SK-N-SH (cell line): ENCODE results near the gene PEX14. TPM values are rescaled to one million over a fixed set of nuclear protein-coding genes. Genes with fewer than 3 reads are reported as not detected.

ENCODE experiments used
- CTCF ChIA-PET: fragments of 300-600, 350-600 bp; formaldehyde crosslinking; extraction: SDS; loops from one replicate; lab custom pipeline; 2021; lab: Yijun Ruan, JAX
- POLR2A ChIA-PET: fragments of 350-600 bp; sonication (Branson Sonifier 250); formaldehyde crosslinking; extraction: SDS; loops from one replicate; lab custom pipeline; 2020; ENCODE audit warnings: antibody characterized with exemption, inconsistent platforms; lab: Yijun Ruan, JAX
- DNase-seq: peaks from one replicate; pipeline ENCODE4 v3.0.0; 2012
- H2AFZ ChIP-seq: fragments of 200-600 bp; sonication (generic); 2 replicates; pipeline ENCODE4 v1.8.1; 2016; ENCODE audit warnings: antibody characterized with exemption, mild to moderate bottlenecking, low read depth
- H3F3A ChIP-seq: fragments of 200-600 bp; sonication (generic); replicated peaks from 2 replicates; pipeline ENCODE3; 2016; ENCODE audit warnings: antibody characterized with exemption, mild to moderate bottlenecking; ENCODE audit not compliant: insufficient read depth
- H3K27ac ChIP-seq, 2 experiments: fragments of 200-500 bp in 1 of 2; fragments of 200-600 bp in 1 of 2; sonication (Bioruptor generic) in 1 of 2; sonication (generic), shearing (Covaris generic) in 1 of 2; 2 replicates each; pipeline versions ENCODE4 v1.5.1 to v1.6.1; 2014 to 2016; ENCODE audit warnings: low read depth in 2 of 2, inconsistent platforms in 1 of 2, low read length in 1 of 2, mild to moderate bottlenecking in 1 of 2, mixed read lengths in 1 of 2
- H3K27me3 ChIP-seq: fragments of 200-600 bp; sonication (generic), shearing (Covaris generic); 2 replicates; pipeline ENCODE4 v1.6.1; 2016; ENCODE audit warnings: mixed run types; ENCODE audit not compliant: insufficient read depth
- H3K36me3 ChIP-seq, 2 experiments: fragments of 200-500 bp in 1 of 2; fragments of 200-600 bp in 1 of 2; sonication (Bioruptor generic) in 1 of 2; sonication (generic) in 1 of 2; replicated peaks in 1 of 2; 2 replicates each; pipeline versions ENCODE3 to v1.5.1; 2014 to 2016; ENCODE audit warnings: low read length in 1 of 2, mild to moderate bottlenecking in 1 of 2; ENCODE audit not compliant: insufficient read depth in 2 of 2, control insufficient read depth in 1 of 2
- H3K4me1 ChIP-seq, 2 experiments: fragments of 200-500 bp in 1 of 2; fragments of 200-600 bp in 1 of 2; sonication (Bioruptor generic) in 1 of 2; sonication (generic), shearing (Covaris generic) in 1 of 2; 2 replicates each; pipeline versions ENCODE4 v1.5.1 to v1.6.1; 2014 to 2016; ENCODE audit warnings: low read depth in 1 of 2, low read length in 1 of 2, mixed run types in 1 of 2; ENCODE audit not compliant: insufficient read depth in 2 of 2, control insufficient read depth in 1 of 2
- H3K4me2 ChIP-seq: fragments of 200-600 bp; sonication (generic), shearing (Covaris generic); 2 replicates; pipeline ENCODE4 v1.6.1; 2017; ENCODE audit warnings: mixed run types
- H3K4me3 ChIP-seq, 2 experiments: fragments of 200-500 bp in 1 of 2; fragments of 200-600 bp in 1 of 2; sonication (Bioruptor generic) in 1 of 2; sonication (generic), shearing (Covaris generic) in 1 of 2; 2 replicates each; pipeline versions ENCODE4 v1.5.1 to v1.8.1; 2014 to 2016; ENCODE audit warnings: low read depth in 2 of 2, inconsistent platforms in 1 of 2, low read length in 1 of 2, mild to moderate bottlenecking in 1 of 2, mixed read lengths in 1 of 2, moderate library complexity in 1 of 2
- H3K79me2 ChIP-seq: fragments of 200-600 bp; sonication (generic); 2 replicates; pipeline ENCODE4 v1.8.1; 2017; ENCODE audit warnings: mild to moderate bottlenecking; ENCODE audit not compliant: insufficient read depth
- H3K9ac ChIP-seq: fragments of 200-600 bp; sonication (generic); 2 replicates; pipeline ENCODE4 v1.6.1; 2017; ENCODE audit warnings: mixed run types
- H3K9me2 ChIP-seq: fragments of 200-600 bp; sonication (generic); 2 replicates; pipeline ENCODE4 v1.6.1; 2017; ENCODE audit warnings: mixed run types
- H3K9me3 ChIP-seq: fragments of 200-600 bp; sonication (generic); 2 replicates; pipeline ENCODE4 v1.6.1; 2017; ENCODE audit warnings: mixed run types, mild to moderate bottlenecking, moderate library complexity
- H4K20me1 ChIP-seq: fragments of 200-600 bp; sonication (generic); 2 replicates; pipeline ENCODE4 v1.6.1; 2017; ENCODE audit warnings: mild to moderate bottlenecking, mixed run types; ENCODE audit not compliant: insufficient read depth
- EP300 ChIP-seq, 2 experiments: IDR thresholded peaks; 2 replicates each; pipeline versions ENCODE4 v1.4.0 to v1.6.1; 2012; ENCODE audit warnings: borderline replicate concordance in 1 of 2, low read depth in 1 of 2, low read length in 1 of 2
- FOSL2 ChIP-seq: IDR thresholded peaks from 2 replicates; pipeline ENCODE4 v1.4.0; 2012; ENCODE audit warnings: low read depth, mild to moderate bottlenecking, moderate library complexity, borderline replicate concordance
- FOXJ3 ChIP-seq: sonication (generic); formaldehyde crosslinking; IDR thresholded peaks from 2 replicates; pipeline ENCODE4 v1.5.1; 2020; ENCODE audit warnings: mild to moderate bottlenecking, missing genetic modification reagents
- FOXM1 ChIP-seq: IDR thresholded peaks from 2 replicates; pipeline ENCODE4 v1.4.0; 2012; ENCODE audit warnings: low read depth, mild to moderate bottlenecking
- GABPA ChIP-seq: IDR thresholded peaks from 2 replicates; pipeline ENCODE4 v1.4.0; 2012; ENCODE audit warnings: low read depth, mild to moderate bottlenecking
- JUND ChIP-seq: IDR thresholded peaks from 2 replicates; pipeline ENCODE4 v1.4.0; 2012
- NFIC ChIP-seq: IDR thresholded peaks from 2 replicates; pipeline ENCODE4 v1.4.0; 2012; ENCODE audit warnings: borderline replicate concordance
- NRF1 ChIP-seq: IDR thresholded peaks from 2 replicates; pipeline ENCODE4 v1.6.1; 2012; ENCODE audit warnings: low read depth, mild to moderate bottlenecking, low read length
- POLR2AphosphoS5 ChIP-seq: IDR thresholded peaks from 2 replicates; pipeline ENCODE4 v1.6.1; 2012; ENCODE audit warnings: low read depth, low read length
- SIN3A ChIP-seq: IDR thresholded peaks from 2 replicates; pipeline ENCODE4 v1.6.1; 2012; ENCODE audit warnings: low read depth, mild to moderate bottlenecking, low read length, moderate library complexity, borderline replicate concordance
- TCF12 ChIP-seq: IDR thresholded peaks from 2 replicates; pipeline ENCODE4 v1.4.0; 2012
- TEAD4 ChIP-seq: IDR thresholded peaks from 2 replicates; pipeline ENCODE4 v1.4.0; 2012; ENCODE audit warnings: mild to moderate bottlenecking, borderline replicate concordance; ENCODE audit not compliant: insufficient read depth
- YY1 ChIP-seq: IDR thresholded peaks from 2 replicates; pipeline ENCODE4 v1.4.0; 2012; ENCODE audit warnings: low read depth, mild to moderate bottlenecking
- WGBS: methylation state at CpG from one replicate; pipeline ENCODE4 v1.1.6; 2017; ENCODE audit warnings: low lambda C conversion rate; 5-methylcytosine and 5-hydroxymethylcytosine counted together
- polyA plus RNA-seq, 3 experiments: library from polyadenylated mRNA; depleted of rRNA; stranded (reverse); fragments of >200 nt; gene quantifications; 2 replicates each; pipeline ENCODE4 v1.2.3, GENCODE V29; 2012
- TF ChIP-seq, protein P1 (sequence below): IDR thresholded peaks from 2 replicates; pipeline ENCODE4; 2012
- TF ChIP-seq, protein P2 (sequence below): IDR thresholded peaks from 2 replicates; pipeline ENCODE4 v1.6.1; 2012; ENCODE audit warnings: mild to moderate bottlenecking, low read depth, low read length, moderate library complexity
- TF ChIP-seq, protein P3 (sequence below): fragments of 200-600 bp; sonication (generic); IDR thresholded peaks from 2 replicates; pipeline ENCODE4 v1.6.1; 2017; ENCODE audit warnings: antibody characterized with exemption, mild to moderate bottlenecking, moderate library complexity

PEX14 gene
- polyA plus RNA-seq, 1 of the 3 experiments (the other 2 are of a cell fraction), result 36.2 TPM

DNA sequence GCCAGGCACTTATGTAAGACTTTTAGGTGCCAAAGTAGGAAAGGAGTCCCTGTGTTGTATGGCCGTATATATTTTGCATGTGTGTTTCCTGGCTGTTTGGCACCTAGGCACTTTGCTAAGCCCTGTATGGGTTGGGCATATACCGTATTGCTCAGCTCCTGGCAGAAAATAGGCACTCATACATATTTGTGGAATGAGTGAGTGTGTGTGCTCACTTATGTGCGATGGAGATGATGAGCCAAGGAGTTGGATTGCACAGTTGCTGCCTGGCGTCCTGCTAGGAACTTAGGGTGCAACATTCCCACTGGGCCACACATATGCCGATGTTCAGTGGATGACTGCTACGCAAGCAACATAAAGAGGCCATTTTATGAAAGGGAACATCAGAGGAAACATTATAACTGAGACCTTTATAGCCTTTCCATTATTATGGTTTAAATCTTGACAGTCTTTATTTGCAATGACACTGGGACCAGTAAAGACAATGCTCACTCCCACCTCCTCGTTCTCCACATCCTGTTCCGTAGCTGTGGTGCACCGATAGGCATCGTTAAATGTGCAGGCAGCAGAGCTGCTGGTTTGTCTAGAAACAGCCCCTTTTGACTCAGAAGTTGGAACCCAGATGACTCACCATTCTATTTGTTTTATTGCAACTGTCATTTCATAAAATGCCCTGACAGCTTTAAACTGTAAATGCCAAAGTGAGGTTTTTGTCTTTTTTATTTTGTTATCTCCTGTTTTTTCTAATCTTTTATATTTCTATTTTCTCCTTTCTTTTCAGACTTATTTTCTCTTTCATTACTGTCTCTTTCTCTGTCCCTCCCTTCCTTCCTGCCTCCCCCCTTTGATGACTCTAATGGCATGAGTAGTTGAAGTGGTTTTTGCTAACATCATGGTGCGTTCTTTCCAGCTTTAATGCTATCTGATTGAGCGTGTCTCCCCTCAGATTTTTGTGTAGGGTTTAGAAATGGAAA is 36.1 kb downstream of the PEX14 start:
- Histone ChIP-seq H3K79me2 (peaks cover 69% of the 10 kb centered on the region), H3K4me1 (peaks cover 31 to 68% of the 10 kb centered on the region in 2 experiments), H3F3A (peaks cover 29% of the 10 kb centered on the region), H3K9me3 (no peaks in the 10 kb centered on the region), H3K27ac (peak overlapping the region; percentile 44 to 92; a peak in 3 of 4 replicates), H4K20me1 (peaks cover 3% of the 10 kb centered on the region; the same call in 1 of the 2 replicates), H3K9ac (peak overlapping the region; percentile 62), H3K4me3 (peak overlapping the region in 1 of 2 experiments; percentile 55; a peak in 3 of 4 replicates), H3K9me2 (no peaks in the 10 kb centered on the region), H3K27me3 (no peaks in the 10 kb centered on the region), H3K36me3 (no peaks in the 10 kb centered on the region), H2AFZ (no peak overlapping the region; the same call in 1 of the 2 replicates), H3K4me2 (peak overlapping the region; percentile 86)
- DNase-seq, result no peak
- POLR2A ChIA-PET, result no interaction called here
- WGBS, result 8% methylated on average over 11 of the region's 12 CpGs
- CTCF ChIA-PET, result interaction anchor here (0.7 to 1.7 kb wide), 6 partner anchors 9 to 356 kb away, joined by 3 to 9 read pairs (median 3); no protein-coding TSS in a partner anchor
- TF ChIP-seq YY1, result 0 out of 2 replicates have a peak, but pooled peaks have one; percentile 24
- peak; percentile 53 for TF ChIP-seq NFIC
- TF ChIP-seq, protein P1, sequence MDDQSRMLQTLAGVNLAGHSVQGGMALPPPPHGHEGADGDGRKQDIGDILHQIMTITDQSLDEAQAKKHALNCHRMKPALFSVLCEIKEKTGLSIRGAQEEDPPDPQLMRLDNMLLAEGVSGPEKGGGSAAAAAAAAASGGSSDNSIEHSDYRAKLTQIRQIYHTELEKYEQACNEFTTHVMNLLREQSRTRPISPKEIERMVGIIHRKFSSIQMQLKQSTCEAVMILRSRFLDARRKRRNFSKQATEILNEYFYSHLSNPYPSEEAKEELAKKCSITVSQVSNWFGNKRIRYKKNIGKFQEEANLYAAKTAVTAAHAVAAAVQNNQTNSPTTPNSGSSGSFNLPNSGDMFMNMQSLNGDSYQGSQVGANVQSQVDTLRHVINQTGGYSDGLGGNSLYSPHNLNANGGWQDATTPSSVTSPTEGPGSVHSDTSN, result peak; percentile 95
- no peak for TF ChIP-seq TEAD4
- no peak for TF ChIP-seq FOXJ3 (CRISPR knock-in tag)
- TF ChIP-seq FOSL2, result peak; percentile 92
- TF ChIP-seq JUND, result peak; percentile 87
- TF ChIP-seq EP300 (IDR thresholded peaks at IDR 0.05; ENCODE audit: borderline replicate concordance in 1 of 2, low read depth in 1 of 2, low read length in 1 of 2), result peak in 1 of 2 experiments; percentile 62; a peak in 2 of 4 replicates
- TF ChIP-seq, protein P2, sequence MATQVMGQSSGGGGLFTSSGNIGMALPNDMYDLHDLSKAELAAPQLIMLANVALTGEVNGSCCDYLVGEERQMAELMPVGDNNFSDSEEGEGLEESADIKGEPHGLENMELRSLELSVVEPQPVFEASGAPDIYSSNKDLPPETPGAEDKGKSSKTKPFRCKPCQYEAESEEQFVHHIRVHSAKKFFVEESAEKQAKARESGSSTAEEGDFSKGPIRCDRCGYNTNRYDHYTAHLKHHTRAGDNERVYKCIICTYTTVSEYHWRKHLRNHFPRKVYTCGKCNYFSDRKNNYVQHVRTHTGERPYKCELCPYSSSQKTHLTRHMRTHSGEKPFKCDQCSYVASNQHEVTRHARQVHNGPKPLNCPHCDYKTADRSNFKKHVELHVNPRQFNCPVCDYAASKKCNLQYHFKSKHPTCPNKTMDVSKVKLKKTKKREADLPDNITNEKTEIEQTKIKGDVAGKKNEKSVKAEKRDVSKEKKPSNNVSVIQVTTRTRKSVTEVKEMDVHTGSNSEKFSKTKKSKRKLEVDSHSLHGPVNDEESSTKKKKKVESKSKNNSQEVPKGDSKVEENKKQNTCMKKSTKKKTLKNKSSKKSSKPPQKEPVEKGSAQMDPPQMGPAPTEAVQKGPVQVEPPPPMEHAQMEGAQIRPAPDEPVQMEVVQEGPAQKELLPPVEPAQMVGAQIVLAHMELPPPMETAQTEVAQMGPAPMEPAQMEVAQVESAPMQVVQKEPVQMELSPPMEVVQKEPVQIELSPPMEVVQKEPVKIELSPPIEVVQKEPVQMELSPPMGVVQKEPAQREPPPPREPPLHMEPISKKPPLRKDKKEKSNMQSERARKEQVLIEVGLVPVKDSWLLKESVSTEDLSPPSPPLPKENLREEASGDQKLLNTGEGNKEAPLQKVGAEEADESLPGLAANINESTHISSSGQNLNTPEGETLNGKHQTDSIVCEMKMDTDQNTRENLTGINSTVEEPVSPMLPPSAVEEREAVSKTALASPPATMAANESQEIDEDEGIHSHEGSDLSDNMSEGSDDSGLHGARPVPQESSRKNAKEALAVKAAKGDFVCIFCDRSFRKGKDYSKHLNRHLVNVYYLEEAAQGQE, result no peak
- peak; percentile 91 for TF ChIP-seq FOXM1
- peak; percentile 20; the same call in 1 of the 2 replicates for TF ChIP-seq SIN3A
- no peak for TF ChIP-seq NRF1
- no peak; the same call in 1 of the 2 replicates for TF ChIP-seq POLR2AphosphoS5
- TF ChIP-seq TCF12, result peak; percentile 80
- TF ChIP-seq, protein P3, sequence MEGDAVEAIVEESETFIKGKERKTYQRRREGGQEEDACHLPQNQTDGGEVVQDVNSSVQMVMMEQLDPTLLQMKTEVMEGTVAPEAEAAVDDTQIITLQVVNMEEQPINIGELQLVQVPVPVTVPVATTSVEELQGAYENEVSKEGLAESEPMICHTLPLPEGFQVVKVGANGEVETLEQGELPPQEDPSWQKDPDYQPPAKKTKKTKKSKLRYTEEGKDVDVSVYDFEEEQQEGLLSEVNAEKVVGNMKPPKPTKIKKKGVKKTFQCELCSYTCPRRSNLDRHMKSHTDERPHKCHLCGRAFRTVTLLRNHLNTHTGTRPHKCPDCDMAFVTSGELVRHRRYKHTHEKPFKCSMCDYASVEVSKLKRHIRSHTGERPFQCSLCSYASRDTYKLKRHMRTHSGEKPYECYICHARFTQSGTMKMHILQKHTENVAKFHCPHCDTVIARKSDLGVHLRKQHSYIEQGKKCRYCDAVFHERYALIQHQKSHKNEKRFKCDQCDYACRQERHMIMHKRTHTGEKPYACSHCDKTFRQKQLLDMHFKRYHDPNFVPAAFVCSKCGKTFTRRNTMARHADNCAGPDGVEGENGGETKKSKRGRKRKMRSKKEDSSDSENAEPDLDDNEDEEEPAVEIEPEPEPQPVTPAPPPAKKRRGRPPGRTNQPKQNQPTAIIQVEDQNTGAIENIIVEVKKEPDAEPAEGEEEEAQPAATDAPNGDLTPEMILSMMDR, result no peak
- 0 out of 2 replicates have a peak, but pooled peaks have one; percentile 25 for TF ChIP-seq GABPA
